GM12874 (cell line): ENCODE results near the gene SLX9.

Experiments used
- CTCF ChIP-seq: IDR thresholded peaks from 2 replicates; pipeline ENCODE4 v1.5.1; 2011; ENCODE audit warnings: low read depth, mild to moderate bottlenecking, control low read depth, low read length, moderate library complexity; ENCODE audit not compliant: insufficient read depth

SLX9 gene

GRCh38 chr21:44972821-44973220 is 33.0 kb downstream of the SLX9 start:
- TF ChIP-seq CTCF: no peak

- no peak for TF ChIP-seq CTCF
These were observed 33.8 kb downstream of the SLX9 start for GRCh38 chr21:44973598-44973997.

- no peak for TF ChIP-seq CTCF
These were observed 34.8 kb downstream of the SLX9 start for GRCh38 chr21:44974676-44975075.

GRCh38 chr21:44975720-44976555 is 36.1 kb downstream of the SLX9 start:
- no peak for TF ChIP-seq CTCF

- TF ChIP-seq CTCF: no peak
These were observed 37.9 kb downstream of the SLX9 start for GRCh38 chr21:44977616-44978340.

- no peak for TF ChIP-seq CTCF
These were observed 40.1 kb downstream of the SLX9 start for GRCh38 chr21:44979687-44980561.
